ENCODE data around the gene FBXW11.
A peak's percentile ranks its signal among the peaks of the same experiment; 100 is the strongest.

Gene FBXW11

DNA sequence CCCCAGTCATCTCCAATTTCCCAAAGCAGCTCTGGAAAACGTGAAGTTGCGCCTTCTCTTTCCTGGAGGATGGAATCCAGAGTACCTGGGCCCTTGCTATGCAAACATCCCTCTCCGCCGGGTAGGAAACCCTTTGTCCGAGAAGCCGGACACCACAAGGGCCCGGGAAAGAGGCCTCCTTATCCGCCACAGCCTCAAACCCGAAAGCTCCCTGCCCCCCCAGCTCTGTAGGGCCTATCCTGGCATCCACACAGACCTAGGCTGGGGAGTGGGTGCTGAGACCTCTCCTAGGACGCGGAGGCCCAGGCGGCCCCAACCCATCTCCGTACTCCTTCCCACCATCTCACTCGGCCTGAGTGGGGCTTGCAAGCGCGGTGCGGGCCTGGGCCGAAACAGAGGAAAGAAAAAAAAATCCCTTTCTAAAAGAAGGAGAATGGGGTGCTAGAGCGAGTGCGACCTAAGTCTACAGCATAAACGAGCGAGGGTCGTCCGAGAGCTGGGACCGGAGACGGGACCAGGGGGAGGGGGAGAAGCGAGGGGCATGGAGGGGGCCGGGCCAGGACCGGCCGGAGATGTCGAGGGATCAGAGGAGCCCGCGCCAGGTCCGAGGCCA, 624 bp downstream of the FBXW11 start:
- H3K36me3 Mint-ChIP-seq: peaks cover 26 to 27% of the 10 kb centered on the region in 2 donors
- H3K4me1 Mint-ChIP-seq: peaks cover 37 to 48% of the 10 kb centered on the region in 2 donors
- peak overlapping the region; percentile 99 for H3K27ac Mint-ChIP-seq
- H3K27me3 Mint-ChIP-seq: no peaks in the 10 kb centered on the region
- no peaks in the 10 kb centered on the region for H3K9me3 Mint-ChIP-seq
- peak overlapping the region; percentile 89 to 91 for H3K4me3 Mint-ChIP-seq
- DNase-seq: peak; percentile 20
- ATAC-seq (replicated peaks): peak; percentile 11

GRCh38 chr5:172004824-172005237, 1.6 kb downstream of the FBXW11 start:
- peaks cover under 1 to 2% of the 10 kb centered on the region in 2 donors for H3K9me3 Mint-ChIP-seq
- peak overlapping the region; percentile 89 to 91 for H3K4me3 Mint-ChIP-seq
- no peaks in the 10 kb centered on the region for H3K27me3 Mint-ChIP-seq
- peak; percentile 28 for DNase-seq
- peaks cover 44 to 58% of the 10 kb centered on the region in 2 donors for H3K4me1 Mint-ChIP-seq
- peak in 1 of 2 donors; percentile 7 for ATAC-seq (replicated peaks)
- H3K27ac Mint-ChIP-seq: peak overlapping the region; percentile 99
- H3K36me3 Mint-ChIP-seq: peaks cover 31 to 34% of the 10 kb centered on the region in 2 donors

GRCh38 chr5:172003746-172004145, 2.7 kb downstream of the FBXW11 start:
- ATAC-seq (replicated peaks) (no peak), DNase-seq (no peak)
- Mint-ChIP-seq H3K4me3 (peak overlapping the region; percentile 58 to 82), H3K27ac (no peak overlapping the region), H3K36me3 (peaks cover 33 to 36% of the 10 kb centered on the region in 2 donors), H3K4me1 (peaks cover 47 to 63% of the 10 kb centered on the region in 2 donors), H3K27me3 (no peaks in the 10 kb centered on the region), H3K9me3 (peaks cover 2 to 4% of the 10 kb centered on the region in 2 donors)

DNA sequence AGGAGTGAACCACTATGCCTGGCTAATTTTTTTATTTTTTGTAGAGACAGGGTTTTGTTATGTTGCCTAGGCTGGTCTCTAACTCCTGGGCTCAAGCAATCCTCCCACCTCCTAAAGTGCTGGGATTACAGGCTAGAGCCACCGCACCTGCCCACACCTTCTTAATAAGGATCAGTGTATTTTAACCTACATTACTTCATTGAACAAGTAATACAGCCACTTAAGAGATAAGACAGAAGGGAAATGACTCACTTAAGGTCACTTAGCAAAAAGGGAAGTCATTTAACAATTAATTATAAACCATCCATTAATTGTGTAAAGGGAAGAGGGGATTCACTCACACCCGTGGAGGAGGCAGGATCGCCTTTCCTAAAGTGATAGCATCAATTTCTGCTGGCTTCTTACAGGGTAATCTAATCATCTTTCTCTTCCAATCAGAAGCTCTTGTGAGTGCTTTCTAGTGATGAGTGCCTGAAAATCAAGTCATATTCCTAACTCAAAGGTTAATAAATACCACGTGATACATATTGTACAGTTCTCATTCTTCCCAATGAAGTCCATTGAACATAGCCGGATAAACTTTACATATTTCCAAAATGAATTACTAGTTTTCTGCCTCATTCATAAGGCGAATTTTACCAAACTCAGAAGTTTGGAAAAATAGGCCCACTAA, 3.5 kb downstream of the FBXW11 start:
- Mint-ChIP-seq H3K27ac (peak overlapping the region; percentile 72), H3K27me3 (no peaks in the 10 kb centered on the region), H3K4me3 (peak overlapping the region; percentile 58 to 82), H3K4me1 (peaks cover 47 to 63% of the 10 kb centered on the region in 2 donors), H3K36me3 (peaks cover 34 to 37% of the 10 kb centered on the region in 2 donors), H3K9me3 (peaks cover 2 to 4% of the 10 kb centered on the region in 2 donors)
- DNase-seq: no peak
- peak; percentile 3 to 7 for ATAC-seq (replicated peaks)

DNA sequence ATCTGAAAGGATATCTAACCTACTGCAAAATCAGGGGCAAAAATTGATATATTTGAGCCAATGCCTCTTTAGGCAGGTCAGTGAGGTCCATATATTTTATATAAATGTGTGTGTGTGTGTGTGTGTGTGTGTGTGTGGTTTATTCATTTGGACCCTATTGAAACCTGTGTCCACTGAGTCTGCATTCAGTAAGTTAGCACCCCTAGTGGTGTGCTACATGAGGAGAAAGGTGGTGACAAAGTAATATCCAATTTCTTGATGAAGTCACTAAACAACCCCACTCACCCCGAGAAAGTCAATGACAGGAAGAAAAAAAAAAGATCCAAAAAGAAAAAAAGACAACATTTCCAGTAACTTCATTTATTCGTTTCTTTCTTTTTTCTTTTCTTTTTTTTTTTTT, 4.1 kb downstream of the FBXW11 start:
- peaks cover 34 to 40% of the 10 kb centered on the region in 2 donors for H3K36me3 Mint-ChIP-seq
- H3K27ac Mint-ChIP-seq: peak overlapping the region; percentile 76
- peaks cover 46 to 63% of the 10 kb centered on the region in 2 donors for H3K4me1 Mint-ChIP-seq
- ATAC-seq (replicated peaks) (no peak), DNase-seq (no peak)
- H3K27me3 Mint-ChIP-seq: no peaks in the 10 kb centered on the region
- H3K9me3 Mint-ChIP-seq: peaks cover 2 to 4% of the 10 kb centered on the region in 2 donors
- peak overlapping the region; percentile 48 to 82 for H3K4me3 Mint-ChIP-seq

GRCh38 chr5:171999877-172000276, 6.6 kb downstream of the FBXW11 start:
- Mint-ChIP-seq H3K27ac (peak overlapping the region; percentile 83), H3K4me1 (peaks cover 47 to 83% of the 10 kb centered on the region in 2 donors), H3K4me3 (peak overlapping the region; percentile 30 to 60), H3K27me3 (no peaks in the 10 kb centered on the region), H3K36me3 (peaks cover 41 to 46% of the 10 kb centered on the region in 2 donors), H3K9me3 (peaks cover 2 to 4% of the 10 kb centered on the region in 2 donors)
- ATAC-seq (replicated peaks): peak; percentile 66
- DNase-seq: no peak

DNA sequence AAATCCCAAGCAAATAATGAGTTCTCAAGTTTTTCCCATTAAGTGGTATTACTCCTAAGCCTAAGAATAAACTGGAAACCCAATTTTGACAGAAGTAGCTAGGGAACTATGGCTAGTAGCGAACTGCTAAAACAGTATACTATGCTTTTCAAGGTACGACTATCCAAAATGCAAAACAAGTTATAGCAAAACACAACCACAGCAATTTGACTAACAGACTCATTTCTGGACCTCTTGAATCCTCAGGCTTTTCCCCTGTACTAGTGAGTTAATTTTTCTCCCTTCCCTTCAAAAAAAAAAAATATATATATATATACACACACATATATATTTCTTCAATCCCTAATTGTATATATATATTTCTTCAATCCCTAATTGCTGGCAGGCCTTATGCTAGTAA, 7.3 kb downstream of the FBXW11 start:
- Mint-ChIP-seq H3K36me3 (peaks cover 41 to 48% of the 10 kb centered on the region in 2 donors), H3K4me3 (peak overlapping the region in 1 of 2 donors; percentile 60), H3K4me1 (peaks cover 47 to 87% of the 10 kb centered on the region in 2 donors), H3K27ac (no peak overlapping the region), H3K9me3 (peaks cover 2 to 4% of the 10 kb centered on the region in 2 donors), H3K27me3 (no peaks in the 10 kb centered on the region)
- ATAC-seq (replicated peaks) (no peak), DNase-seq (no peak)

DNA sequence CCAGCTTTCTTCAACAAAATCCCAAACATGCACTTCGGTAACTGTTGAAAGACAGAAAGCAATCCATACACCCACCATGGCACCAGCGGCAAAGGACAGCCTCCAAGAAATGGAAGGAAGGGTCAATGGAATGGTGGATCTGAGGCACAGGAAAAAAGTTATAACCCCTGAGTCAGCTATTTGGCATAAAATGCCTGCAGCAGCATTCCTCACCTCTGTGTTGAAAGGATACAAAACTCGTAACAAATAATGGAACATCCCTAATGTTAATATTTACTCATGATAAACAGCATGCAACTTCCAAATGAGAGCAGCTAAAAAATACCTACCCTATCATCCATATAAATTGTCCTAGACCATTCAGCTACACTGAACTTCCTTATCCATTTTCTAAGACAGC, 9.4 kb downstream of the FBXW11 start:
- H3K36me3 Mint-ChIP-seq: peaks cover 47 to 59% of the 10 kb centered on the region in 2 donors
- peaks cover 45 to 87% of the 10 kb centered on the region in 2 donors for H3K4me1 Mint-ChIP-seq
- H3K9me3 Mint-ChIP-seq: peaks cover 2 to 4% of the 10 kb centered on the region in 2 donors
- no peak overlapping the region for H3K27ac Mint-ChIP-seq
- DNase-seq: no peak
- no peak for ATAC-seq (replicated peaks)
- no peaks in the 10 kb centered on the region for H3K27me3 Mint-ChIP-seq
- H3K4me3 Mint-ChIP-seq: no peak overlapping the region

- Mint-ChIP-seq H3K36me3 (peaks cover 52 to 63% of the 10 kb centered on the region in 2 donors), H3K9me3 (no peaks in the 10 kb centered on the region)
Observed at GRCh38 chr5:171992813-171993212, 13.6 kb downstream of the FBXW11 start.

DNA sequence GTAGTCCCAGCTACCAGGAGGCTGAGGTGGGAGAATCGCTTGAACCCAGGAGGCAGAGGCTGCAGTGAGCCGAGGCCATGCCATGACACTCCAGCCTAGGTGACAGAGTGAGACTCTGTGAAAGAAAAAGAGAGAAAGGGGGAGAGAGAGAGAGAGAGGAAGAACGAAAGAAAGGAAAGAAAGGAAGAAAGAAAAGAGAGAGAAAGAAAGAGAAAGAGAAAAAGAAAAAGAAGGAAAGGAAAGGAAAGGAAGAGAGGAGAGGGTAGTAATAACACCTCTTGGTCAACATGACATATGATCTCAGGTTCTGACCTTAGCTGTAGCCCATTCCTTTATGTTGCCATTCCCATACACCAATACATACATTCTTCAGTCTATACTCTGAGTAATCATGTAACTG, 14.1 kb downstream of the FBXW11 start:
- ATAC-seq (replicated peaks): no peak
- peaks cover 54 to 67% of the 10 kb centered on the region in 2 donors for H3K36me3 Mint-ChIP-seq
- no peaks in the 10 kb centered on the region for H3K27me3 Mint-ChIP-seq
- H3K27ac Mint-ChIP-seq: peak overlapping the region; percentile 21
- no peaks in the 10 kb centered on the region for H3K9me3 Mint-ChIP-seq
- DNase-seq: no peak
- H3K4me3 Mint-ChIP-seq: no peak overlapping the region
- H3K4me1 Mint-ChIP-seq: peaks cover 35 to 82% of the 10 kb centered on the region in 2 donors

More at GRCh38 chr5:171992813-171993212, 13.6 kb downstream of the FBXW11 start:
- DNase-seq (no peak), ATAC-seq (replicated peaks) (no peak)
- Mint-ChIP-seq H3K27ac (peak overlapping the region; percentile 83), H3K27me3 (no peaks in the 10 kb centered on the region), H3K4me3 (no peak overlapping the region), H3K4me1 (peaks cover 37 to 82% of the 10 kb centered on the region in 2 donors)

DNA sequence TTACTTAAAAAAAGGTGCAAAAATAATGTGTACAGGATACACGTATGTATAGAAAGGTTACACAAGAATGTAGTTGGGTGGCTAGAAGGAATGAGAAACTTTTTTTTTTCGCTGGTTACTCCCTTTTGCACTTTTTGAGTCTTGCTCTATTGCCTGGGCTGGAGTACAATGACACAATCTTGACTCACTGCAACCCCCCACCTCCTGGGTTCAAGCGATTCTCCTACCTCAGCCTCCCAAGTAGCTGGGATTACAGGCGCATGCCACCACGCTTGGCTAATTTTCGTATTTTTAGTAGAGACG, 15.8 kb downstream of the FBXW11 start:
- Mint-ChIP-seq H3K36me3 (peaks cover 48 to 60% of the 10 kb centered on the region in 2 donors), H3K4me3 (no peak overlapping the region), H3K4me1 (peaks cover 40 to 74% of the 10 kb centered on the region in 2 donors), H3K27me3 (no peaks in the 10 kb centered on the region), H3K9me3 (no peaks in the 10 kb centered on the region), H3K27ac (no peak overlapping the region)
- ATAC-seq (replicated peaks): no peak
- DNase-seq: no peak

GRCh38 chr5:171989946-171990712, 16.3 kb downstream of the FBXW11 start:
- H3K4me1 Mint-ChIP-seq: peaks cover 37 to 71% of the 10 kb centered on the region in 2 donors
- H3K4me3 Mint-ChIP-seq: no peak overlapping the region
- H3K27me3 Mint-ChIP-seq: no peaks in the 10 kb centered on the region
- DNase-seq: no peak
- peaks cover 46 to 58% of the 10 kb centered on the region in 2 donors for H3K36me3 Mint-ChIP-seq
- ATAC-seq (replicated peaks): no peak
- H3K27ac Mint-ChIP-seq: no peak overlapping the region
- H3K9me3 Mint-ChIP-seq: no peaks in the 10 kb centered on the region

GRCh38 chr5:171989276-171989675, 17.2 kb downstream of the FBXW11 start:
- H3K4me3 Mint-ChIP-seq: peak overlapping the region in 1 of 2 donors; percentile 7
- H3K27ac Mint-ChIP-seq: no peak overlapping the region
- peaks cover 35 to 71% of the 10 kb centered on the region in 2 donors for H3K4me1 Mint-ChIP-seq
- peaks cover 0 to 1% of the 10 kb centered on the region in 2 donors for H3K9me3 Mint-ChIP-seq
- no peaks in the 10 kb centered on the region for H3K27me3 Mint-ChIP-seq
- peaks cover 49 to 54% of the 10 kb centered on the region in 2 donors for H3K36me3 Mint-ChIP-seq
- DNase-seq (peak; percentile 15), ATAC-seq (replicated peaks) (peak; percentile 69 to 73)

DNA sequence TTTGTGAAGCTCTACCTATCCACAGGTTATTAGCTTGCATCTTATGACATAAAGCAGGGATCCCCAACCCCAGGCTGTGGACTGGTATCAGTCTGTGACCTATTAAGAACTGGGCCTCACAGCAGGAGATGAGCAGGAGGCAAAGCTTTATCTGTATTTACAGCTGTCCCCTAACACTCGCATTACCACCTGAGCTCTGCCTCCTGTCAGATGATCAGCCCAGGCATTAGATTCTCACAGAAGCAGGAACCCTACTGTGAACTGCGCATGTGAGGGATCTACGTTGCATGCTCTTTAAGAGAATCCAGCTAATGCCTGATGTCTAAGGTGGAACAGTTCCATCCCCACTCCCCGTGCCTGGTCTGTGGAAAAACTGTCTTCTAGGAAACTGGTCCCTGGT, 19.7 kb downstream of the FBXW11 start:
- Mint-ChIP-seq H3K4me1 (peaks cover 34 to 75% of the 10 kb centered on the region in 2 donors), H3K9me3 (peaks cover 0 to 1% of the 10 kb centered on the region in 2 donors), H3K27me3 (no peaks in the 10 kb centered on the region), H3K36me3 (peaks cover 47 to 52% of the 10 kb centered on the region in 2 donors), H3K4me3 (no peak overlapping the region), H3K27ac (peak overlapping the region; percentile 66)
- no peak for DNase-seq
- no peak for ATAC-seq (replicated peaks)
